ENCODE results near the gene SMYD3. TPM values are rescaled to one million over a fixed set of nuclear protein-coding genes. Genes with fewer than 3 reads are reported as not detected.

SMYD3 gene
- total and polyA plus RNA-seq, 2 of the 4 experiments (the other 2 are of a cell fraction), result 26.5 to 37.6 TPM

DNA sequence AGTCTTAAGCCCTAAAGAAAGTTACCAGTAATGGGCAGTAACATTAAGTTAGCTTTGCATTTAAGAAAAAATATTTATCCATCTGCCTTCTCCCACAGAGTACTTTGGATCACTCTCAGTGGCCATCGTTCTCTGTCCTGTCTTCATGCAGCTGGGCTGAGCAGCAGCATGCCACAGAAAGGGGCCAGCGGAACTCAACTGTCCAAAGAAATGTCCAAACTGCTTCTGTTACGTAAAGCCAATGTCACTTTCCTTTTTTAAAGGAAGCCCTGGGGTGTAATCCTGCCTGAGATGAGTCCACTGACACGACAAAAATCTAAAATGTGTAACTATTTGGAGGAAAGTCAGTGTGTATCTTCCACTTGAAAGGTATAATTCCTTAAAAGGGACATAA lies 291.6 kb downstream of the SMYD3 start:
- no TSS peak for BruUV-seq (replicated peaks)
- H3K27ac ChIP-seq (ENCODE audit: insufficient read depth, low read length), result peak overlapping the region; percentile 64; the same call in 1 of the 2 replicates
- H3K27me3 ChIP-seq (ENCODE audit: control insufficient read depth, insufficient read depth, low read length), result no peaks in the 10 kb centered on the region
- peak overlapping the region; percentile 34; the same call in 1 of the 2 replicates for H3K4ac ChIP-seq (ENCODE audit: low read depth, low read length)
- WGBS, 2 experiments (ENCODE audit: extremely low coverage in 2 of 2, insufficient read length in 1 of 2), result no CpG with 5 or more reads among the region's 4 CpGs
- peak; percentile 51 for ATAC-seq (ENCODE audit: low read depth)
- peak overlapping the region; percentile 38; the same call in 1 of the 2 replicates for H2BK20ac ChIP-seq (ENCODE audit: low read depth, low read length)
- in situ Hi-C loops (cut with MboI; ENCODE audit: low sequenced_read_pairs) (no loop called here), dilution Hi-C loops (cut with HindIII; ENCODE audit: low sequenced_read_pairs, unreplicated experiment) (no loop called here), intact Hi-C loops (cut with micrococcal nuclease) (no loop called here)
- H3K4me3 ChIP-seq (ENCODE audit: insufficient read depth, low read depth, low read length), result peak overlapping the region; percentile 11; the same call in 1 of the 2 replicates
- H2BK120ac ChIP-seq (ENCODE audit: low read depth, low read length), result peak overlapping the region; percentile 59
- no peak overlapping the region for H2AFZ ChIP-seq (replicated peaks; ENCODE audit: low read length, poor library complexity)
- H3K9ac ChIP-seq (ENCODE audit: low read depth, low read length), result peak overlapping the region; percentile 6; the same call in 1 of the 2 replicates
- no peak overlapping the region for H3K23ac ChIP-seq (ENCODE audit: low read depth, low read length)
- peak overlapping the region; percentile 79 for H2BK5ac ChIP-seq (ENCODE audit: low read depth, low read length, poor library complexity, severe bottlenecking)
- H3K79me1 ChIP-seq (ENCODE audit: low read depth in 1 of 2, low read length in 2 of 2), result peaks cover 8 to 9% of the 10 kb centered on the region in 2 experiments; a peak in 3 of 4 replicates
- no peaks in the 10 kb centered on the region for H4K20me1 ChIP-seq (ENCODE audit: insufficient read depth, low read length)
- no peak for TF ChIP-seq MAZ (IDR thresholded peaks at IDR 0.05; ENCODE audit: borderline replicate concordance, low read depth, low read length)
- TF ChIP-seq, protein P1, sequence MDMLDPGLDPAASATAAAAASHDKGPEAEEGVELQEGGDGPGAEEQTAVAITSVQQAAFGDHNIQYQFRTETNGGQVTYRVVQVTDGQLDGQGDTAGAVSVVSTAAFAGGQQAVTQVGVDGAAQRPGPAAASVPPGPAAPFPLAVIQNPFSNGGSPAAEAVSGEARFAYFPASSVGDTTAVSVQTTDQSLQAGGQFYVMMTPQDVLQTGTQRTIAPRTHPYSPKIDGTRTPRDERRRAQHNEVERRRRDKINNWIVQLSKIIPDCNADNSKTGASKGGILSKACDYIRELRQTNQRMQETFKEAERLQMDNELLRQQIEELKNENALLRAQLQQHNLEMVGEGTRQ (IDR thresholded peaks at IDR 0.05; ENCODE audit: low read depth, low read length), result no peak
- no peak for TF ChIP-seq BHLHE40 (IDR thresholded peaks at IDR 0.05; ENCODE audit: low read depth, low read length)
- no peak for TF ChIP-seq CEBPB (IDR thresholded peaks at IDR 0.05; ENCODE audit: low read depth, low read length)
- no peak for TF ChIP-seq RFX5 (IDR thresholded peaks at IDR 0.05; ENCODE audit: low read depth, low read length)
- TF ChIP-seq POLR2A (IDR thresholded peaks at IDR 0.05; ENCODE audit: low read depth, low read length), result no peak
- no peak for TF ChIP-seq SMC3 (IDR thresholded peaks at IDR 0.05; ENCODE audit: low read depth, low read length)
- TF ChIP-seq, protein P2, sequence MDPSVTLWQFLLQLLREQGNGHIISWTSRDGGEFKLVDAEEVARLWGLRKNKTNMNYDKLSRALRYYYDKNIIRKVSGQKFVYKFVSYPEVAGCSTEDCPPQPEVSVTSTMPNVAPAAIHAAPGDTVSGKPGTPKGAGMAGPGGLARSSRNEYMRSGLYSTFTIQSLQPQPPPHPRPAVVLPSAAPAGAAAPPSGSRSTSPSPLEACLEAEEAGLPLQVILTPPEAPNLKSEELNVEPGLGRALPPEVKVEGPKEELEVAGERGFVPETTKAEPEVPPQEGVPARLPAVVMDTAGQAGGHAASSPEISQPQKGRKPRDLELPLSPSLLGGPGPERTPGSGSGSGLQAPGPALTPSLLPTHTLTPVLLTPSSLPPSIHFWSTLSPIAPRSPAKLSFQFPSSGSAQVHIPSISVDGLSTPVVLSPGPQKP (IDR thresholded peaks at IDR 0.05; ENCODE audit: borderline replicate concordance, low read depth, low read length), result no peak
- no peak for DNase-seq
- no peak overlapping the region for H2AK9ac ChIP-seq (replicated peaks; ENCODE audit: low read depth, low read length, poor library complexity)
- peak overlapping the region; percentile 18; the same call in 1 of the 2 replicates for H3K18ac ChIP-seq (ENCODE audit: low read depth, low read length)
- H2BK15ac ChIP-seq (ENCODE audit: low read depth, low read length), result peak overlapping the region; percentile 35; the same call in 1 of the 3 replicates
- peaks cover 1% of the 10 kb centered on the region for H3K4me1 ChIP-seq (ENCODE audit: control insufficient read depth, insufficient read depth, low read length)
- 0 out of 2 replicates have a peak overlapping the region, but pooled peaks have one; percentile 47 for H3K14ac ChIP-seq (replicated peaks; ENCODE audit: low read depth, low read length)
- H3K36me3 ChIP-seq (ENCODE audit: control insufficient read depth, insufficient read depth, low read length), result no peaks in the 10 kb centered on the region
- H2AK5ac ChIP-seq (ENCODE audit: low read depth, low read length), result no peak overlapping the region
- H3K4me2 ChIP-seq (ENCODE audit: low read depth, low read length), result peak overlapping the region; percentile 53
- peak overlapping the region; percentile 51; the same call in 1 of the 2 replicates for H3K56ac ChIP-seq (ENCODE audit: extremely low read depth, insufficient read depth, low read length)
- H3K9me3 ChIP-seq (ENCODE audit: control insufficient read depth, insufficient read depth, low read length), result no peaks in the 10 kb centered on the region
- H3K9me1 ChIP-seq (ENCODE audit: insufficient read depth, low read length), result no peaks in the 10 kb centered on the region
- peak overlapping the region; percentile 14 to 48 for H4K8ac ChIP-seq (ENCODE audit: low read depth in 2 of 2, low read length in 2 of 2)
- CTCF ChIA-PET, result interaction anchor here (0.8 to 0.9 kb wide), 2 partner anchors 49 to 55 kb away, joined by 3 read pairs; no protein-coding TSS in a partner anchor
- peak overlapping the region; percentile 73; the same call in 1 of the 2 replicates for H4K5ac ChIP-seq (ENCODE audit: low read depth, low read length)
- POLR2A ChIA-PET (ENCODE audit: unreplicated experiment), result no interaction called here
- peak overlapping the region; percentile 25; the same call in 1 of the 2 replicates for H4K91ac ChIP-seq (ENCODE audit: insufficient read depth, low read depth, low read length)
